Retinal pigment epithelial cell (primary cell): ENCODE measurements around the gene FAM217A.
"Not testable (repeated sequence)": the region's sequence is repeated elsewhere in the genome, so short reads cannot be mapped to it uniquely, and the experiment has no call there.

Experiments
- DNase-seq: peaks from one replicate; pipeline ENCODE4 v3.0.0-alpha.2; 2010; ENCODE audit warnings: low read depth
- H3K4me3 ChIP-seq: 2 replicates; pipeline ENCODE4 v1.5.1; 2011; ENCODE audit warnings: mild to moderate bottlenecking, low read length, control low read depth, moderate library complexity
- CTCF ChIP-seq: conservative IDR thresholded peaks from 2 replicates; pipeline ENCODE4 v1.5.1; 2011; ENCODE audit warnings: low read depth, low read length, control low read depth, inconsistent platforms

The FAM217A gene

GRCh38 chr6:4114123-4114522 lies 35.2 kb upstream of the FAM217A start:
- no peak for DNase-seq
- no peak for TF ChIP-seq CTCF
- no peak overlapping the region for H3K4me3 ChIP-seq

GRCh38 chr6:4113649-4114048 lies 34.7 kb upstream of the FAM217A start:
- no peak for TF ChIP-seq CTCF
- no peak for DNase-seq
- H3K4me3 ChIP-seq: no peak overlapping the region

GRCh38 chr6:4112366-4112765 lies 33.4 kb upstream of the FAM217A start:
- TF ChIP-seq CTCF: no peak
- DNase-seq: no peak
- no peak overlapping the region for H3K4me3 ChIP-seq

- DNase-seq: not testable (repeated sequence)
Measured at GRCh38 chr6:4109363-4109815, 30.5 kb upstream of the FAM217A start.

GRCh38 chr6:4108561-4109093 lies 29.7 kb upstream of the FAM217A start:
- H3K4me3 ChIP-seq: no peak overlapping the region
- no peak for TF ChIP-seq CTCF
- no peak for DNase-seq

More at GRCh38 chr6:4109363-4109815, 30.5 kb upstream of the FAM217A start:
- H3K4me3 ChIP-seq: not testable (repeated sequence)

- no peak for DNase-seq
- no peak for TF ChIP-seq CTCF
- no peak overlapping the region for H3K4me3 ChIP-seq
Measured at GRCh38 chr6:4107873-4108272, 28.9 kb upstream of the FAM217A start.

GRCh38 chr6:4105980-4106536 lies 27.1 kb upstream of the FAM217A start:
- no peak overlapping the region for H3K4me3 ChIP-seq
- DNase-seq: no peak
- TF ChIP-seq CTCF: no peak
